ENCODE results near the gene EHBP1L1. TPM values are rescaled to one million over a fixed set of nuclear protein-coding genes. Genes with fewer than 3 reads are reported as not detected.

Gene EHBP1L1
- total and polyA plus RNA-seq, 2 of the 13 experiments (the other 11 are each of a cell fraction or from before 2014, with no cell fraction given), result 8.3 to 10.6 TPM

- TF ChIP-seq ZBTB33 (CRISPR knock-in tag; IDR thresholded peaks at IDR 0.05) (peak; percentile 80), ZNF782 (CRISPR knock-in tag; IDR thresholded peaks at IDR 0.05; ENCODE audit: borderline replicate concordance) (peak; percentile 89; the same call in 1 of the 2 replicates), SYNCRIP (IDR thresholded peaks at IDR 0.05; ENCODE audit: insufficient read depth, low read depth, low read length) (no peak), ZNF317 (CRISPR knock-in tag; IDR thresholded peaks at IDR 0.05) (peak; percentile 39; the same call in 1 of the 2 replicates), SRF (IDR thresholded peaks at IDR 0.05; ENCODE audit: low read depth, low read length) (peak; percentile 74), ZSCAN22 (CRISPR knock-in tag; IDR thresholded peaks at IDR 0.05) (peak; percentile 44; the same call in 1 of the 2 replicates), ZBTB1 (CRISPR knock-in tag; IDR thresholded peaks at IDR 0.05; ENCODE audit: borderline replicate concordance) (no peak), ZNF547 (CRISPR knock-in tag; IDR thresholded peaks at IDR 0.05) (no peak; the same call in 1 of the 2 replicates), XBP1 (CRISPR knock-in tag; IDR thresholded peaks at IDR 0.05) (no peak), FOXC1 (CRISPR knock-in tag; IDR thresholded peaks at IDR 0.05; ENCODE audit: borderline replicate concordance) (peak; percentile 68; the same call in 1 of the 2 replicates), MAFK (conservative IDR thresholded peaks at IDR 0.05 in 1 of 2, IDR thresholded peaks at IDR 0.05 in 1 of 2; ENCODE audit: low read length in 2 of 2) (no peak; a peak in 1 of 4 replicates), TFDP2 (CRISPR knock-in tag; IDR thresholded peaks at IDR 0.05) (peak; percentile 70; the same call in 1 of the 2 replicates), IRF2 (CRISPR knock-in tag; IDR thresholded peaks at IDR 0.05) (peak; percentile 95), ZNF235 (CRISPR knock-in tag; IDR thresholded peaks at IDR 0.05; ENCODE audit: borderline replicate concordance) (peak; percentile 73; the same call in 1 of the 2 replicates), ZFP36L1 (CRISPR knock-in tag; IDR thresholded peaks at IDR 0.05) (no peak; the same call in 1 of the 2 replicates), ZBTB7B (CRISPR knock-in tag; IDR thresholded peaks at IDR 0.05) (peak; percentile 83), SETDB1 (CRISPR knock-in tag; IDR thresholded peaks at IDR 0.05; ENCODE audit: borderline replicate concordance) (peak; percentile 63; the same call in 1 of the 2 replicates), PAX8 (CRISPR knock-in tag; IDR thresholded peaks at IDR 0.05; ENCODE audit: borderline replicate concordance) (0 out of 2 replicates have a peak, but pooled peaks have one; percentile 76), ZNF234 (CRISPR knock-in tag; conservative IDR thresholded peaks at IDR 0.05) (no peak; the same call in 1 of the 2 replicates), ZNF777 (CRISPR knock-in tag; IDR thresholded peaks at IDR 0.05) (peak; percentile 75), HES4 (CRISPR knock-in tag; IDR thresholded peaks at IDR 0.05; ENCODE audit: borderline replicate concordance) (peak; percentile 75; the same call in 1 of the 2 replicates), NR2C2 (CRISPR knock-in tag; IDR thresholded peaks at IDR 0.05; ENCODE audit: borderline replicate concordance) (peak; percentile 94), RCOR2 (CRISPR knock-in tag; IDR thresholded peaks at IDR 0.05) (peak; percentile 76), KDM6A (CRISPR knock-in tag; IDR thresholded peaks at IDR 0.05; ENCODE audit: low read depth) (no peak)
- TF ChIP-seq, protein P1, sequence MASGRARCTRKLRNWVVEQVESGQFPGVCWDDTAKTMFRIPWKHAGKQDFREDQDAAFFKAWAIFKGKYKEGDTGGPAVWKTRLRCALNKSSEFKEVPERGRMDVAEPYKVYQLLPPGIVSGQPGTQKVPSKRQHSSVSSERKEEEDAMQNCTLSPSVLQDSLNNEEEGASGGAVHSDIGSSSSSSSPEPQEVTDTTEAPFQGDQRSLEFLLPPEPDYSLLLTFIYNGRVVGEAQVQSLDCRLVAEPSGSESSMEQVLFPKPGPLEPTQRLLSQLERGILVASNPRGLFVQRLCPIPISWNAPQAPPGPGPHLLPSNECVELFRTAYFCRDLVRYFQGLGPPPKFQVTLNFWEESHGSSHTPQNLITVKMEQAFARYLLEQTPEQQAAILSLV (CRISPR knock-in tag; IDR thresholded peaks at IDR 0.05; ENCODE audit: borderline replicate concordance), result 0 out of 2 replicates have a peak, but pooled peaks have one; percentile 63
Measured at GRCh38 chr11:65569973-65570918, 5.6 kb upstream of the EHBP1L1 start, which contains the start of gene ZNRD2 (continued).

All from HepG2 (cell line).